Mesenteric fat pad (tissue), 1 donor: Measurements from ENCODE around the gene RHCE. TPM values are rescaled to one million over a fixed set of nuclear protein-coding genes. Genes with fewer than 3 reads are reported as not detected.

Experiments used
- total RNA-seq: library from RNA; stranded (reverse); fragmentation: NEBNext Ultra II Directional; extraction: Animal tissue kit (Norgen Biotek cat#: 25700); gene quantifications from one replicate; pipeline ENCODE4 v1.2.1, GENCODE V29; 2021
- donor health status: DM: yes; HTN: yes; CAD: no.

RHCE gene
- total RNA-seq, 1 donor from 2014 or later, result not detected

Other genes starting within 250 kb of the RHCE start
- gene SYF2, start 188.3 kb downstream of the RHCE start, total RNA-seq, result 31.9 TPM
- gene RSRP1, start 173.4 kb downstream of the RHCE start, total RNA-seq, result 44.1 TPM
- gene RHD, start 148.3 kb downstream of the RHCE start, total RNA-seq, result not detected
- gene TMEM50A, start 82.5 kb downstream of the RHCE start, total RNA-seq, result 113 TPM
- gene MACO1, start 10.1 kb upstream of the RHCE start, total RNA-seq, result 20.1 TPM
- gene LDLRAP1, start 122.8 kb upstream of the RHCE start, total RNA-seq, result 27.6 TPM
- gene MAN1C1, start 196.0 kb upstream of the RHCE start, total RNA-seq, result 21.9 TPM